HepG2 (cell line): ENCODE measurements around the gene DGCR8. TPM values are rescaled to one million over a fixed set of nuclear protein-coding genes. Genes with fewer than 3 reads are reported as not detected.

Experiments
- ATAC-seq: fragments of 200-7000 bp; cut with Tn5 transposase; 3 replicates; pipeline ENCODE4 v1.9.1; 2020; ENCODE audit warnings: mild to moderate bottlenecking, moderate library complexity
- BruUV-seq: library from RNA; stranded (reverse); fragments of 400-500 nt; replicated peaks from 2 replicates; lab custom pipeline; 2021; lab: Mats Ljungman, UMichigan
- CTCF ChIA-PET: fragments of 300-600 bp; formaldehyde crosslinking; extraction: SDS; loops from one replicate; lab custom pipeline; 2021; ENCODE audit warnings: low total read pairs, inconsistent platforms, low intra/inter-chr PET ratio; lab: Yijun Ruan, JAX
- POLR2A ChIA-PET: fragments of 350-600 bp; sonication (Branson Sonifier 250); formaldehyde crosslinking; loops from one replicate; lab custom pipeline; 2020; ENCODE audit warnings: antibody characterized with exemption, inconsistent platforms; lab: Yijun Ruan, JAX
- DNase-seq: peaks from one replicate; pipeline ENCODE4 v3.0.0-alpha.2; 2015; ENCODE audit warnings: low spot score
- FAIRE-seq: peaks from 3 replicates; lab custom pipeline; 2011; peaks lifted over from hg19 to GRCh38; lab: Jason Lieb, UNC
- H2AFZ ChIP-seq: one replicate; pipeline ENCODE4 v1.6.1; 2011; ENCODE audit warnings: low read length, inconsistent platforms
- H3K27ac ChIP-seq: fragments of 300-600 bp; 3 replicates; pipeline ENCODE4 v1.8.0; 2011; ENCODE audit warnings: mixed run types, mild to moderate bottlenecking, mixed read lengths, low read length, inconsistent platforms; ENCODE audit not compliant: insufficient read depth; ENCODE audit errors: extremely low read length
- H3K27me3 ChIP-seq, 2 experiments: fragments of 200-600 bp in 1 of 2; 2 replicates in 1 of 2; 3 replicates in 1 of 2; pipeline versions ENCODE4 v1.6.0 to v1.8.0; 2011; ENCODE audit warnings: low read length in 2 of 2, mild to moderate bottlenecking in 2 of 2, moderate library complexity in 2 of 2, inconsistent platforms in 1 of 2; ENCODE audit not compliant: insufficient read depth in 2 of 2, control insufficient read depth in 1 of 2
- H3K36me3 ChIP-seq, 2 experiments: fragments of 200-600 bp in 1 of 2; replicated peaks in 1 of 2; 2 replicates in 1 of 2; 3 replicates in 1 of 2; pipeline versions ENCODE4 v1.5.1 to v1.8.0; 2011; ENCODE audit warnings: low read length in 2 of 2, inconsistent platforms in 1 of 2; ENCODE audit not compliant: insufficient read depth in 2 of 2, control insufficient read depth in 1 of 2
- H3K4me1 ChIP-seq: 2 replicates; pipeline ENCODE4 v1.5.1; 2012; ENCODE audit warnings: low read length, inconsistent platforms; ENCODE audit not compliant: insufficient read depth
- H3K4me2 ChIP-seq: 2 replicates; pipeline ENCODE4 v1.6.0; 2011; ENCODE audit warnings: low read depth, low read length, inconsistent platforms
- H3K4me3 ChIP-seq, 3 experiments: fragments of 200-600 bp in 1 of 3; sonication (generic), shearing (Covaris generic) in 1 of 3; replicated peaks in 1 of 3; 2 replicates each; pipeline ENCODE4 v1.5.1; 2011 to 2016; ENCODE audit warnings: low read length in 3 of 3, inconsistent platforms in 2 of 3, low read depth in 2 of 3, mild to moderate bottlenecking in 2 of 3, control low read depth in 1 of 3, mixed read lengths in 1 of 3; ENCODE audit not compliant: insufficient read depth in 1 of 3
- H3K79me2 ChIP-seq: one replicate; pipeline ENCODE4 v1.6.1; 2011; ENCODE audit warnings: low read length, inconsistent platforms; ENCODE audit not compliant: insufficient read depth
- H3K9ac ChIP-seq: 2 replicates; pipeline ENCODE4 v1.6.0; 2011; ENCODE audit warnings: mild to moderate bottlenecking, low read depth, low read length, inconsistent platforms; ENCODE audit not compliant: insufficient read depth
- H3K9me3 ChIP-seq: 2 replicates; pipeline ENCODE4 v1.5.1; 2012; ENCODE audit warnings: mild to moderate bottlenecking, low read length
- H4K20me1 ChIP-seq: 2 replicates; pipeline ENCODE4 v1.6.0; 2011; ENCODE audit warnings: inconsistent platforms, mild to moderate bottlenecking, low read length, moderate library complexity; ENCODE audit not compliant: insufficient read depth
- LCORL ChIP-seq, 2 experiments: fragments of 450-650 bp in 1 of 2; sonication (generic) in 1 of 2; formaldehyde crosslinking in 1 of 2; IDR thresholded peaks; 2 replicates each; pipeline versions ENCODE4 v1.5.0 to v1.6.1; 2017 to 2020; ENCODE audit warnings: antibody characterized with exemption in 1 of 2, missing genetic modification reagents in 1 of 2
- NRL ChIP-seq: sonication (generic); formaldehyde crosslinking; IDR thresholded peaks from 2 replicates; pipeline ENCODE4 v1.5.0; 2020; ENCODE audit warnings: missing genetic modification reagents, mild to moderate bottlenecking, moderate library complexity, borderline replicate concordance
- PCBP2 ChIP-seq: fragments of 200-400 bp; formaldehyde crosslinking; optimal IDR thresholded peaks from 2 replicates; pipeline ENCODE3; 2018; ENCODE audit warnings: low read length, low read depth; ENCODE audit not compliant: poor library complexity, severe bottlenecking
- ZNF121 ChIP-seq: sonication (generic); formaldehyde crosslinking; IDR thresholded peaks from 2 replicates; pipeline ENCODE4 v1.5.0; 2020; ENCODE audit warnings: mild to moderate bottlenecking, missing genetic modification reagents
- ZNF235 ChIP-seq: sonication (generic); formaldehyde crosslinking; IDR thresholded peaks from 2 replicates; pipeline ENCODE4 v1.8.1; 2023; ENCODE audit warnings: mild to moderate bottlenecking, missing genetic modification reagents, borderline replicate concordance
- ZNF350 ChIP-seq: sonication (generic); formaldehyde crosslinking; IDR thresholded peaks from 2 replicates; pipeline ENCODE4 v1.4.0; 2020; ENCODE audit warnings: mild to moderate bottlenecking, low read depth, missing genetic modification reagents, borderline replicate concordance
- ZNF501 ChIP-seq: sonication (generic); formaldehyde crosslinking; IDR thresholded peaks from 2 replicates; pipeline ENCODE4 v1.5.1; 2020; ENCODE audit warnings: mild to moderate bottlenecking, moderate library complexity, missing genetic modification reagents
- ZSCAN25 ChIP-seq: sonication (generic); formaldehyde crosslinking; IDR thresholded peaks from 2 replicates; pipeline ENCODE4 v1.8.0; 2022; ENCODE audit warnings: mild to moderate bottlenecking, missing genetic modification reagents
- WGBS: methylation state at CpG from one replicate; pipeline ENCODE4 v1.1.6; 2017; ENCODE audit warnings: low lambda C conversion rate; 5-methylcytosine and 5-hydroxymethylcytosine counted together
- in situ Hi-C: cut with HindIII; loops from 2 replicates; pipeline ENCODE4 v1.10.0; 2017; ENCODE audit warnings: low pct_unique_long_range_greater_than_20kb; ENCODE audit not compliant: extremely low pct_ligation_motif_present
- intact Hi-C: fragments of 100-400 bp; cut with micrococcal nuclease; formaldehyde crosslinking; loops from one replicate; pipeline ENCODE4 v1.10.0; 2022; ENCODE audit not compliant: unreplicated experiment
- polyA plus RNA-seq, 8 experiments: library from polyadenylated mRNA; depleted of rRNA in 3 of 8; stranded (reverse) in 7 of 8; unstranded in 1 of 8; fragments of >200 nt; fragmentation: Illumina TruSeq in 4 of 8; extraction: Trizol in 4 of 8; gene quantifications; 2 replicates each; pipeline versions ENCODE4 v1.2.1 to v1.2.3, GENCODE V29; 2011 to 2016; ENCODE audit warnings: low read depth in 4 of 8, missing spikeins in 1 of 8, mixed read lengths in 1 of 8; ENCODE audit not compliant: insufficient read depth in 1 of 8
- total RNA-seq, 5 experiments: library from RNA; depleted of rRNA; stranded (reverse); fragments of >200 nt; fragmentation: Illumina TruSeq; extraction: Trizol; gene quantifications; 2 replicates each; pipeline ENCODE4 v1.2.3, GENCODE V29; 2016; ENCODE audit warnings: low read depth in 1 of 5
- TF ChIP-seq, protein P1 (sequence below): sonication (generic); formaldehyde crosslinking; IDR thresholded peaks from 2 replicates; pipeline ENCODE4 v1.4.0; 2020; ENCODE audit warnings: missing genetic modification reagents
- TF ChIP-seq, protein P2 (sequence below): sonication (generic); formaldehyde crosslinking; IDR thresholded peaks from 2 replicates; pipeline ENCODE4 v1.5.0; 2020; ENCODE audit warnings: missing genetic modification reagents, mild to moderate bottlenecking, borderline replicate concordance
- TF ChIP-seq, protein P3 (sequence below): sonication (generic); formaldehyde crosslinking; IDR thresholded peaks from 2 replicates; pipeline ENCODE4 v1.4.0; 2020; ENCODE audit warnings: missing genetic modification reagents
- TF ChIP-seq, protein P4 (sequence below): sonication (generic); formaldehyde crosslinking; conservative IDR thresholded peaks from 2 replicates; pipeline ENCODE4 v1.4.0; 2020; ENCODE audit warnings: missing genetic modification reagents

The DGCR8 gene
- total and polyA plus RNA-seq, 2 of the 13 experiments (the other 11 are each of a cell fraction or from before 2014, with no cell fraction given), result 10.2 to 23.2 TPM

DNA sequence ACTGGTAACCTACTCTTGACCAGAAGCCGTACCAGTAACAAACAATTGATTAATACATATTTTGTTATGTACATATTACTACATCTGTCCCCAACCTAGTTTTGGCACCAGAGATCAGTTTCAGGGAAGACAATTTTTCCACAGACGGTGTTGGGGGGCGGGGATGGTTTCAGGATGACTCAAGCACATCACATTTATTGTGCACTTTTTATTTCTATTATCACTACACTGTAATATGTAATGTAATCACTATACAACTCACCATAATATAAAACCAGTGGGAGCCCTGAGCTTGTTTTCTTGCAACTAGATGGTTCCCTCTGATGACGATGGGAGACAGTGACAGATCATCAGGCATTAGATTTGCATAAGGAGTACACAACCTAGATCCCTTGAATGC, 15.5 kb downstream of the DGCR8 start:
- H3K27me3 ChIP-seq, result no peaks in the 10 kb centered on the region
- no peak overlapping the region for H3K27ac ChIP-seq
- in situ Hi-C loops, result no loop called here
- peaks cover 11% of the 10 kb centered on the region for H3K79me2 ChIP-seq
- H3K4me2 ChIP-seq, result no peak overlapping the region
- no peak overlapping the region for H3K4me3 ChIP-seq
- FAIRE-seq (no peak), DNase-seq (no peak), ATAC-seq (no peak)
- no peaks in the 10 kb centered on the region for H3K9me3 ChIP-seq
- H2AFZ ChIP-seq, result no peak overlapping the region
- H3K4me1 ChIP-seq, result no peaks in the 10 kb centered on the region
- BruUV-seq, result no TSS peak
- H3K9ac ChIP-seq, result no peak overlapping the region
- ChIA-PET POLR2A (no interaction called here), CTCF (no interaction called here)
- H3K36me3 ChIP-seq, result peaks cover 44 to 92% of the 10 kb centered on the region in 2 experiments
- WGBS, result 95% methylated on average over 4 of the region's 4 CpGs
- no peaks in the 10 kb centered on the region for H4K20me1 ChIP-seq
- intact Hi-C loops, result no loop called here
- TF ChIP-seq ZNF501 (no peak), ZNF121 (CRISPR knock-in tag) (no peak), ZNF235 (CRISPR knock-in tag) (no peak), PCBP2 (no peak), ZNF350 (CRISPR knock-in tag) (no peak), LCORL (IDR thresholded peaks at IDR 0.05) (no peak), LCORL (CRISPR knock-in tag; IDR thresholded peaks at IDR 0.05) (no peak), NRL (CRISPR knock-in tag) (no peak), ZSCAN25 (CRISPR knock-in tag) (no peak)
- TF ChIP-seq, protein P1, sequence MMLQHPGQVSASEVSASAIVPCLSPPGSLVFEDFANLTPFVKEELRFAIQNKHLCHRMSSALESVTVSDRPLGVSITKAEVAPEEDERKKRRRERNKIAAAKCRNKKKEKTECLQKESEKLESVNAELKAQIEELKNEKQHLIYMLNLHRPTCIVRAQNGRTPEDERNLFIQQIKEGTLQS, result no peak
- TF ChIP-seq, protein P2, sequence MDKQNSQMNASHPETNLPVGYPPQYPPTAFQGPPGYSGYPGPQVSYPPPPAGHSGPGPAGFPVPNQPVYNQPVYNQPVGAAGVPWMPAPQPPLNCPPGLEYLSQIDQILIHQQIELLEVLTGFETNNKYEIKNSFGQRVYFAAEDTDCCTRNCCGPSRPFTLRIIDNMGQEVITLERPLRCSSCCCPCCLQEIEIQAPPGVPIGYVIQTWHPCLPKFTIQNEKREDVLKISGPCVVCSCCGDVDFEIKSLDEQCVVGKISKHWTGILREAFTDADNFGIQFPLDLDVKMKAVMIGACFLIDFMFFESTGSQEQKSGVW, result no peak
- TF ChIP-seq, protein P3, sequence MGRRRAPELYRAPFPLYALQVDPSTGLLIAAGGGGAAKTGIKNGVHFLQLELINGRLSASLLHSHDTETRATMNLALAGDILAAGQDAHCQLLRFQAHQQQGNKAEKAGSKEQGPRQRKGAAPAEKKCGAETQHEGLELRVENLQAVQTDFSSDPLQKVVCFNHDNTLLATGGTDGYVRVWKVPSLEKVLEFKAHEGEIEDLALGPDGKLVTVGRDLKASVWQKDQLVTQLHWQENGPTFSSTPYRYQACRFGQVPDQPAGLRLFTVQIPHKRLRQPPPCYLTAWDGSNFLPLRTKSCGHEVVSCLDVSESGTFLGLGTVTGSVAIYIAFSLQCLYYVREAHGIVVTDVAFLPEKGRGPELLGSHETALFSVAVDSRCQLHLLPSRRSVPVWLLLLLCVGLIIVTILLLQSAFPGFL, result no peak
- TF ChIP-seq, protein P4, sequence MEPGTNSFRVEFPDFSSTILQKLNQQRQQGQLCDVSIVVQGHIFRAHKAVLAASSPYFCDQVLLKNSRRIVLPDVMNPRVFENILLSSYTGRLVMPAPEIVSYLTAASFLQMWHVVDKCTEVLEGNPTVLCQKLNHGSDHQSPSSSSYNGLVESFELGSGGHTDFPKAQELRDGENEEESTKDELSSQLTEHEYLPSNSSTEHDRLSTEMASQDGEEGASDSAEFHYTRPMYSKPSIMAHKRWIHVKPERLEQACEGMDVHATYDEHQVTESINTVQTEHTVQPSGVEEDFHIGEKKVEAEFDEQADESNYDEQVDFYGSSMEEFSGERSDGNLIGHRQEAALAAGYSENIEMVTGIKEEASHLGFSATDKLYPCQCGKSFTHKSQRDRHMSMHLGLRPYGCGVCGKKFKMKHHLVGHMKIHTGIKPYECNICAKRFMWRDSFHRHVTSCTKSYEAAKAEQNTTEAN (CRISPR knock-in tag), result no peak
